HCT116 (cell line): ENCODE measurements around the gene MTRFR. TPM values are rescaled to one million over a fixed set of nuclear protein-coding genes. Genes with fewer than 3 reads are reported as not detected.

Experiments used
- ATAC-seq: fragments of 200-7000 bp; cut with Tn5 transposase; 2 replicates; pipeline ENCODE4 v1.9.1; 2020; ENCODE audit warnings: mild to moderate bottlenecking, moderate library complexity
- BruUV-seq: library from RNA; stranded (reverse); fragments of 400-500 nt; replicated peaks from 2 replicates; lab custom pipeline; 2021; lab: Mats Ljungman, UMichigan
- CTCF ChIA-PET: fragments of 300-600 bp; sonication (Branson Sonifier 250); formaldehyde crosslinking; loops from one replicate; lab custom pipeline; 2021; ENCODE audit warnings: antibody characterized with exemption; lab: Charles Lee
- POLR2A ChIA-PET: fragments of 300-600, 350-600 bp; sonication (Branson Sonifier 250); formaldehyde crosslinking; loops from one replicate; lab custom pipeline; 2021; ENCODE audit warnings: antibody characterized with exemption; lab: Charles Lee
- RAD21 ChIA-PET, 2 experiments: fragments of 300-600 bp; sonication (Branson Sonifier 250); formaldehyde crosslinking; loops; one replicate each; lab custom pipeline; 2023; ENCODE audit warnings: low total read pairs in 2 of 2; ENCODE audit not compliant: uncharacterized antibody in 2 of 2, unreplicated experiment in 2 of 2, low non-redundant PET in 1 of 2; lab: Charles Lee
- DNase-seq: peaks from one replicate; pipeline ENCODE4 v3.0.0-alpha.2; 2010; ENCODE audit warnings: low read depth, low spot score
- H2AFZ ChIP-seq: fragments of 200-600 bp; shearing (Covaris generic), sonication (generic); 2 replicates; pipeline ENCODE4 v1.6.1; 2017; ENCODE audit warnings: low read depth, mixed run types, mixed read lengths, antibody characterized with exemption, low read length; ENCODE audit not compliant: poor library complexity, severe bottlenecking
- H3K27ac ChIP-seq: 2 replicates; pipeline ENCODE4 v1.5.1; 2012; ENCODE audit warnings: low read depth, low read length
- H3K27me3 ChIP-seq: fragments of 200-600 bp; sonication (generic); 2 replicates; pipeline ENCODE4 v1.6.1; 2016; ENCODE audit warnings: mixed run types, low read length, mixed read lengths; ENCODE audit not compliant: insufficient read depth
- H3K36me3 ChIP-seq, 2 experiments: fragments of 200-500 bp in 1 of 2; fragments of 200-600 bp in 1 of 2; sonication (Bioruptor generic) in 1 of 2; sonication (generic) in 1 of 2; 2 replicates each; pipeline versions ENCODE4 v1.5.1 to v1.6.1; 2014 to 2016; ENCODE audit warnings: low read length in 2 of 2, inconsistent platforms in 1 of 2, mixed read lengths in 1 of 2, mixed run types in 1 of 2; ENCODE audit not compliant: insufficient read depth in 2 of 2, control insufficient read depth in 1 of 2
- H3K4me1 ChIP-seq, 2 experiments: fragments of 200-600 bp in 1 of 2; sonication (generic) in 1 of 2; 2 replicates each; pipeline versions ENCODE4 v1.5.1 to v1.6.1; 2012 to 2017; ENCODE audit warnings: low read length in 2 of 2, inconsistent platforms in 1 of 2, mild to moderate bottlenecking in 1 of 2, mixed read lengths in 1 of 2, mixed run types in 1 of 2, moderate library complexity in 1 of 2; ENCODE audit not compliant: insufficient read depth in 2 of 2, control insufficient read depth in 1 of 2
- H3K4me2 ChIP-seq: fragments of 200-600 bp; sonication (generic); 2 replicates; pipeline ENCODE4 v1.6.1; 2017; ENCODE audit warnings: mixed run types, low read length, mixed read lengths
- H3K4me3 ChIP-seq, 2 experiments: fragments of 200-600 bp in 1 of 2; sonication (generic) in 1 of 2; replicated peaks in 1 of 2; 2 replicates each; pipeline ENCODE4 v1.5.1; 2011 to 2016; ENCODE audit warnings: low read length in 2 of 2, control low read depth in 1 of 2, low read depth in 1 of 2, mild to moderate bottlenecking in 1 of 2, mixed read lengths in 1 of 2, mixed run types in 1 of 2
- H3K79me2 ChIP-seq: fragments of 200-600 bp; sonication (generic); 2 replicates; pipeline ENCODE4 v1.6.1; 2017; ENCODE audit warnings: mild to moderate bottlenecking, mixed run types, low read length, moderate library complexity, mixed read lengths; ENCODE audit not compliant: insufficient read depth
- H3K9ac ChIP-seq: fragments of 200-600 bp; sonication (generic); 2 replicates; pipeline ENCODE4 v1.6.1; 2016; ENCODE audit warnings: low read length, mixed read lengths
- H3K9me2 ChIP-seq: fragments of 200-600 bp; sonication (generic), shearing (Covaris generic); 2 replicates; pipeline ENCODE4 v1.6.1; 2017; ENCODE audit warnings: mixed run types, mild to moderate bottlenecking, moderate library complexity; ENCODE audit not compliant: insufficient read depth
- H3K9me3 ChIP-seq, 2 experiments: fragments of 200-500 bp in 1 of 2; fragments of 200-600 bp in 1 of 2; sonication (Bioruptor generic) in 1 of 2; sonication (generic) in 1 of 2; 2 replicates each; pipeline ENCODE4 v1.6.1; 2014 to 2017; ENCODE audit warnings: low read length in 2 of 2, mixed read lengths in 2 of 2, inconsistent platforms in 1 of 2, low read depth in 1 of 2, mild to moderate bottlenecking in 1 of 2, mixed run types in 1 of 2, moderate library complexity in 1 of 2; ENCODE audit not compliant: control insufficient read depth in 1 of 2, insufficient read depth in 1 of 2
- H4K20me1 ChIP-seq: fragments of 200-600 bp; sonication (generic), shearing (Covaris generic); 2 replicates; pipeline ENCODE4 v1.6.1; 2017; ENCODE audit warnings: mixed run types, mild to moderate bottlenecking, moderate library complexity; ENCODE audit not compliant: insufficient read depth
- EGR1 ChIP-seq: IDR thresholded peaks from 2 replicates; pipeline ENCODE4 v1.6.1; 2012; ENCODE audit warnings: low read depth
- ELF1 ChIP-seq: IDR thresholded peaks from 2 replicates; pipeline ENCODE4 v1.6.1; 2012; ENCODE audit warnings: low read depth, borderline replicate concordance
- EZH2 ChIP-seq: fragments of 200-600 bp; sonication (generic); IDR thresholded peaks from 2 replicates; pipeline ENCODE4 v1.6.1; 2017; ENCODE audit warnings: antibody characterized with exemption, mixed run types
- FOSL1 ChIP-seq: IDR thresholded peaks from 2 replicates; pipeline ENCODE4 v1.6.1; 2012; ENCODE audit warnings: low read depth
- POLR2A ChIP-seq: IDR thresholded peaks from 2 replicates; pipeline ENCODE4 v1.7.0; 2011; ENCODE audit warnings: borderline replicate concordance; ENCODE audit not compliant: insufficient read depth, insufficient read length; ENCODE audit errors: extremely low read depth
- RAD21 ChIP-seq: IDR thresholded peaks from 2 replicates; pipeline ENCODE4 v1.6.1; 2012; ENCODE audit warnings: low read depth, mild to moderate bottlenecking
- SIN3A ChIP-seq: IDR thresholded peaks from 2 replicates; pipeline ENCODE4 v1.6.1; 2012; ENCODE audit warnings: low read depth
- SP1 ChIP-seq: IDR thresholded peaks from 2 replicates; pipeline ENCODE4 v1.6.1; 2012; ENCODE audit warnings: low read depth
- SRF ChIP-seq: IDR thresholded peaks from 2 replicates; pipeline ENCODE4 v1.6.1; 2012; ENCODE audit warnings: low read depth
- TCF7L2 ChIP-seq: IDR thresholded peaks from 2 replicates; pipeline ENCODE4 v1.7.0; 2011; ENCODE audit warnings: borderline replicate concordance, inconsistent platforms; ENCODE audit not compliant: insufficient read depth, insufficient read length; ENCODE audit errors: extremely low read depth
- YY1 ChIP-seq: IDR thresholded peaks from 2 replicates; pipeline ENCODE4 v1.6.1; 2011; ENCODE audit warnings: low read length, low read depth, moderate library complexity, mild to moderate bottlenecking; ENCODE audit not compliant: insufficient replicate concordance; ENCODE audit errors: extremely low read depth
- ZFX ChIP-seq: fragments of 450-650 bp; IDR thresholded peaks from 2 replicates; pipeline ENCODE4 v1.6.1; 2017
- intact Hi-C: fragments of 100-400 bp; cut with micrococcal nuclease; formaldehyde crosslinking; loops from 2 replicates; pipeline ENCODE4 v1.10.0; 2022
- total RNA-seq: library from RNA; stranded (reverse); gene quantifications from one replicate; pipeline ENCODE4 v1.2.1, GENCODE V29; 2021; ENCODE audit not compliant: unreplicated experiment
- TF ChIP-seq, protein P1 (sequence below): IDR thresholded peaks from 2 replicates; pipeline ENCODE4 v1.6.1; 2012
- TF ChIP-seq, protein P2 (sequence below): IDR thresholded peaks from 2 replicates; pipeline ENCODE4 v1.6.1; 2011; ENCODE audit warnings: mild to moderate bottlenecking, low read length, moderate library complexity; ENCODE audit not compliant: insufficient replicate concordance; ENCODE audit errors: extremely low read depth
- TF ChIP-seq, protein P3 (sequence below), 3 experiments: fragments of 200-600 bp in 1 of 3; sonication (generic) in 1 of 3; IDR thresholded peaks in 2 of 3; conservative IDR thresholded peaks in 1 of 3; 2 replicates each; pipeline ENCODE4 v1.5.1; 2012 to 2017; ENCODE audit warnings: low read depth in 2 of 3, low read length in 2 of 3, antibody characterized with exemption in 1 of 3, borderline replicate concordance in 1 of 3, control low read depth in 1 of 3, mild to moderate bottlenecking in 1 of 3, mixed read lengths in 1 of 3, mixed run types in 1 of 3, moderate library complexity in 1 of 3; ENCODE audit not compliant: insufficient read depth in 1 of 3

The MTRFR gene
- total RNA-seq, 1 experiment from 2014 or later = 27.0 TPM

GRCh38 chr12:123229051-123229450 lies 4.2 kb upstream of the MTRFR start:
- no peaks in the 10 kb centered on the region for H3K27me3 ChIP-seq
- H3K4me1 ChIP-seq = peaks cover 7 to 11% of the 10 kb centered on the region in 2 experiments; a peak in 3 of 4 replicates
- CTCF ChIA-PET = interaction anchor here (0.8 kb wide), 1 partner anchor 9 kb away, joined by 4 read pairs; no protein-coding TSS in a partner anchor
- no TSS peak for BruUV-seq
- no peaks in the 10 kb centered on the region for H3K9me3 ChIP-seq
- H3K27ac ChIP-seq = no peak overlapping the region
- no peak overlapping the region for H3K9ac ChIP-seq
- no peaks in the 10 kb centered on the region for H3K36me3 ChIP-seq
- TF ChIP-seq, protein P1, sequence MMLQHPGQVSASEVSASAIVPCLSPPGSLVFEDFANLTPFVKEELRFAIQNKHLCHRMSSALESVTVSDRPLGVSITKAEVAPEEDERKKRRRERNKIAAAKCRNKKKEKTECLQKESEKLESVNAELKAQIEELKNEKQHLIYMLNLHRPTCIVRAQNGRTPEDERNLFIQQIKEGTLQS = no peak
- TF ChIP-seq YY1 = no peak
- no peak for TF ChIP-seq EGR1
- TF ChIP-seq, protein P2, sequence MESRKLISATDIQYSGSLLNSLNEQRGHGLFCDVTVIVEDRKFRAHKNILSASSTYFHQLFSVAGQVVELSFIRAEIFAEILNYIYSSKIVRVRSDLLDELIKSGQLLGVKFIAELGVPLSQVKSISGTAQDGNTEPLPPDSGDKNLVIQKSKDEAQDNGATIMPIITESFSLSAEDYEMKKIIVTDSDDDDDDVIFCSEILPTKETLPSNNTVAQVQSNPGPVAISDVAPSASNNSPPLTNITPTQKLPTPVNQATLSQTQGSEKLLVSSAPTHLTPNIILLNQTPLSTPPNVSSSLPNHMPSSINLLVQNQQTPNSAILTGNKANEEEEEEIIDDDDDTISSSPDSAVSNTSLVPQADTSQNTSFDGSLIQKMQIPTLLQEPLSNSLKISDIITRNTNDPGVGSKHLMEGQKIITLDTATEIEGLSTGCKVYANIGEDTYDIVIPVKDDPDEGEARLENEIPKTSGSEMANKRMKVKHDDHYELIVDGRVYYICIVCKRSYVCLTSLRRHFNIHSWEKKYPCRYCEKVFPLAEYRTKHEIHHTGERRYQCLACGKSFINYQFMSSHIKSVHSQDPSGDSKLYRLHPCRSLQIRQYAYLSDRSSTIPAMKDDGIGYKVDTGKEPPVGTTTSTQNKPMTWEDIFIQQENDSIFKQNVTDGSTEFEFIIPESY = no peak
- TF ChIP-seq ELF1 = no peak
- no peak for TF ChIP-seq ZFX
- TF ChIP-seq POLR2A = no peak
- TF ChIP-seq SIN3A = no peak
- no peak for TF ChIP-seq FOSL1
- TF ChIP-seq EZH2 = no peak
- TF ChIP-seq SRF = no peak
- no peak for TF ChIP-seq TCF7L2
- no peak for TF ChIP-seq SP1
- TF ChIP-seq RAD21 = no peak
- TF ChIP-seq, protein P3, sequence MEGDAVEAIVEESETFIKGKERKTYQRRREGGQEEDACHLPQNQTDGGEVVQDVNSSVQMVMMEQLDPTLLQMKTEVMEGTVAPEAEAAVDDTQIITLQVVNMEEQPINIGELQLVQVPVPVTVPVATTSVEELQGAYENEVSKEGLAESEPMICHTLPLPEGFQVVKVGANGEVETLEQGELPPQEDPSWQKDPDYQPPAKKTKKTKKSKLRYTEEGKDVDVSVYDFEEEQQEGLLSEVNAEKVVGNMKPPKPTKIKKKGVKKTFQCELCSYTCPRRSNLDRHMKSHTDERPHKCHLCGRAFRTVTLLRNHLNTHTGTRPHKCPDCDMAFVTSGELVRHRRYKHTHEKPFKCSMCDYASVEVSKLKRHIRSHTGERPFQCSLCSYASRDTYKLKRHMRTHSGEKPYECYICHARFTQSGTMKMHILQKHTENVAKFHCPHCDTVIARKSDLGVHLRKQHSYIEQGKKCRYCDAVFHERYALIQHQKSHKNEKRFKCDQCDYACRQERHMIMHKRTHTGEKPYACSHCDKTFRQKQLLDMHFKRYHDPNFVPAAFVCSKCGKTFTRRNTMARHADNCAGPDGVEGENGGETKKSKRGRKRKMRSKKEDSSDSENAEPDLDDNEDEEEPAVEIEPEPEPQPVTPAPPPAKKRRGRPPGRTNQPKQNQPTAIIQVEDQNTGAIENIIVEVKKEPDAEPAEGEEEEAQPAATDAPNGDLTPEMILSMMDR (IDR thresholded peaks at IDR 0.05 in 2 of 3, conservative IDR thresholded peaks at IDR 0.05 in 1 of 3; ENCODE audit: borderline replicate concordance in 1 of 3, insufficient read depth in 1 of 3, low read depth in 2 of 3, low read length in 2 of 3) = no peak
- H3K79me2 ChIP-seq = peaks cover 80% of the 10 kb centered on the region
- no peaks in the 10 kb centered on the region for H3K9me2 ChIP-seq
- RAD21 ChIA-PET = no interaction called here
- POLR2A ChIA-PET = interaction anchor here (0.8 kb wide), 1 partner anchor 263 kb away, joined by 3 read pairs; the partner anchor contains the start of gene ABCB9
- H3K4me3 ChIP-seq = no peak overlapping the region
- DNase-seq (no peak), ATAC-seq (no peak)
- intact Hi-C loops = no loop called here
- H2AFZ ChIP-seq = no peak overlapping the region
- H3K4me2 ChIP-seq = no peak overlapping the region
- H4K20me1 ChIP-seq = no peaks in the 10 kb centered on the region
